ENCODE measurements around the gene GRID2. TPM values are rescaled to one million over a fixed set of nuclear protein-coding genes. Genes with fewer than 3 reads are reported as not detected.

Gene GRID2
- polyA plus RNA-seq, 1 experiment = not detected

GRCh38 chr4:93444860-93445259 is 1141.1 kb downstream of the GRID2 start:
- H3K4me3 ChIP-seq (ENCODE audit: low read depth, low read length) = no peak overlapping the region
- no peak for DNase-seq (ENCODE audit: low read depth, low spot score)
- H3K27ac ChIP-seq (ENCODE audit: low read depth, low read length) = no peak overlapping the region
- ChIA-PET CTCF (no interaction called here), POLR2A (no interaction called here)
- no peaks in the 10 kb centered on the region for H3K9me3 ChIP-seq (ENCODE audit: control insufficient read depth, insufficient read depth, low read length)
- no peaks in the 10 kb centered on the region for H3K27me3 ChIP-seq (ENCODE audit: control insufficient read depth, insufficient read depth, low read length)
- TF ChIP-seq CTCF (IDR thresholded peaks at IDR 0.05; ENCODE audit: low read depth, low read length) = no peak

- no peak overlapping the region for H3K4me3 ChIP-seq (ENCODE audit: low read depth, low read length)
- DNase-seq (ENCODE audit: low read depth, low spot score) = no peak
- ChIA-PET CTCF (interaction anchor here (1.8 kb wide), 1 partner anchor 10 kb away, joined by 4 read pairs; no protein-coding TSS in a partner anchor), POLR2A (no interaction called here)
- no peak overlapping the region for H3K27ac ChIP-seq (ENCODE audit: low read depth, low read length)
- no peaks in the 10 kb centered on the region for H3K27me3 ChIP-seq (ENCODE audit: control insufficient read depth, insufficient read depth, low read length)
- H3K9me3 ChIP-seq (ENCODE audit: control insufficient read depth, insufficient read depth, low read length) = no peaks in the 10 kb centered on the region
- no peak for TF ChIP-seq CTCF (IDR thresholded peaks at IDR 0.05; ENCODE audit: low read depth, low read length)
Measured at GRCh38 chr4:93446038-93446437, 1142.3 kb downstream of the GRID2 start.

- POLR2A ChIA-PET = no interaction called here
Measured at GRCh38 chr4:93448691-93449293, 1145.0 kb downstream of the GRID2 start.

GRCh38 chr4:93451954-93452353 is 1148.2 kb downstream of the GRID2 start:
- CTCF ChIA-PET = no interaction called here
- POLR2A ChIA-PET = no interaction called here

More at GRCh38 chr4:93448691-93449293, 1145.0 kb downstream of the GRID2 start:
- Histone ChIP-seq H3K9me3 (ENCODE audit: control insufficient read depth, insufficient read depth, low read length) (no peaks in the 10 kb centered on the region), H3K4me3 (ENCODE audit: low read depth, low read length) (no peak overlapping the region), H3K27ac (ENCODE audit: low read depth, low read length) (no peak overlapping the region), H3K27me3 (ENCODE audit: control insufficient read depth, insufficient read depth, low read length) (no peaks in the 10 kb centered on the region)
- CTCF ChIA-PET = no interaction called here
- TF ChIP-seq CTCF (IDR thresholded peaks at IDR 0.05; ENCODE audit: low read depth, low read length) = no peak
- no peak for DNase-seq (ENCODE audit: low read depth, low spot score)

GRCh38 chr4:93461541-93461940 is 1157.8 kb downstream of the GRID2 start:
- Histone ChIP-seq H3K4me3 (ENCODE audit: low read depth, low read length) (no peak overlapping the region), H3K27ac (ENCODE audit: low read depth, low read length) (no peak overlapping the region), H3K27me3 (ENCODE audit: control insufficient read depth, insufficient read depth, low read length) (no peaks in the 10 kb centered on the region), H3K9me3 (ENCODE audit: control insufficient read depth, insufficient read depth, low read length) (no peaks in the 10 kb centered on the region)
- POLR2A ChIA-PET = no interaction called here
- no peak for TF ChIP-seq CTCF (IDR thresholded peaks at IDR 0.05; ENCODE audit: low read depth, low read length)
- no peak for DNase-seq (ENCODE audit: low read depth, low spot score)
- CTCF ChIA-PET = no interaction called here

More at GRCh38 chr4:93451954-93452353, 1148.2 kb downstream of the GRID2 start:
- Histone ChIP-seq H3K4me3 (ENCODE audit: low read depth, low read length) (no peak overlapping the region), H3K27ac (ENCODE audit: low read depth, low read length) (no peak overlapping the region), H3K27me3 (ENCODE audit: control insufficient read depth, insufficient read depth, low read length) (no peaks in the 10 kb centered on the region), H3K9me3 (ENCODE audit: control insufficient read depth, insufficient read depth, low read length) (no peaks in the 10 kb centered on the region)
- no peak for TF ChIP-seq CTCF (IDR thresholded peaks at IDR 0.05; ENCODE audit: low read depth, low read length)
- DNase-seq (ENCODE audit: low read depth, low spot score) = no peak

Data from AG04450 (cell line).